IPS DF 6.9 (cell line): ENCODE results near the gene PUM1.

Source experiments
- DNase-seq: peaks from one replicate; pipeline ENCODE4 v3.0.0-alpha.2; 2013; ENCODE audit warnings: low read depth, low spot score
- H3K27ac ChIP-seq: one replicate; pipeline ENCODE4 v1.5.1; 2013; ENCODE audit warnings: low read length, control low read depth
- H3K27me3 ChIP-seq: 2 replicates; pipeline ENCODE4 v1.6.1; 2013; ENCODE audit warnings: mild to moderate bottlenecking, low read length; ENCODE audit not compliant: control insufficient read depth, insufficient read depth
- H3K36me3 ChIP-seq: 2 replicates; pipeline ENCODE4 v1.6.1; 2013; ENCODE audit warnings: low read length; ENCODE audit not compliant: control insufficient read depth, insufficient read depth
- H3K4me1 ChIP-seq: 2 replicates; pipeline ENCODE4 v1.6.1; 2013; ENCODE audit warnings: low read length; ENCODE audit not compliant: control insufficient read depth, insufficient read depth
- H3K4me3 ChIP-seq: 2 replicates; pipeline ENCODE4 v1.5.1; 2013; ENCODE audit warnings: mild to moderate bottlenecking, low read length
- H3K9me3 ChIP-seq: 2 replicates; pipeline ENCODE4 v1.6.1; 2013; ENCODE audit warnings: low read length, inconsistent platforms; ENCODE audit not compliant: control insufficient read depth, insufficient read depth
- WGBS: extraction: QIAGEN DNeasy Blood & Tissue Kit; methylation state at CpG from one replicate; pipeline ENCODE4 v1.1.7; 2013; ENCODE audit warnings: mixed read lengths, missing lambda C conversion rate; ENCODE audit not compliant: insufficient read length, insufficient coverage; 5-methylcytosine and 5-hydroxymethylcytosine counted together

The PUM1 gene

DNA sequence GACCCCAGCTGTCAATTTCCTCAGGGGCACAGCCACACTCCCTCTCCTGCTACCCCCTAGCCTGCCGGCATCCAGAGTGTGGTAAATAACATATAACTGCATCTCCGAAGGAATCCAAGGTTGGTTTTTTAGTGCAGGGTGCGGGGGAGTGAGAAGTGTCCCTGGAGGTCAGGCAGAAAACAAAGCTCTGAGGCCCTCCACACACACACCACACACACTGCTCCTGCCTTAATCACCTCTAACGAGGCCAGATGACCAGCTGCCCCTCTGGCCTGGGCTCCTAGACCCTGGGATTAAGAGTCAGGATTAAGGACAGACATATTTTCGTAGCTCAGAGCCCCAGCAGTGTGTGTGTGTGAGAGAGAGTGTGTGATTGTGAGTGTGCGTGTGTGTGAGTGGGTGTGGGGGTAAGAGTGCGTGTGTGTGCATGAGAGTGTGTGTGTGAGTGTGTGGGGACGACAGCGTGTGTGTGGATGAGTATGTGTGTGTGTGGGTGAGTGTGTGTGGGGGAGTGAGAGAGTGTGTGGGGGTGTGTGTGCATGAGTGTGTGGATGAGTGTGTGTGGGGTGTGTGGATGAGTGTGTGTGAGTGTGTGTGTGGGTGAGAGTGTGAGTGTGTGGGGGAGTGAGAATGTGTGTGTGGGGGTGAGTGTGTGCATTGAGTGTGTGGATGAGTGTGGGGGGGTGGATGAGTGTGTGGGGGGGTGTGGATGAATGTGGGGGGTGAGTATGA lies 171.6 kb downstream of the PUM1 start:
- Histone ChIP-seq H3K27ac (no peak overlapping the region), H3K36me3 (peaks cover 2% of the 10 kb centered on the region; the same call in 1 of the 2 replicates), H3K4me3 (no peak overlapping the region), H3K27me3 (no peaks in the 10 kb centered on the region), H3K9me3 (no peaks in the 10 kb centered on the region), H3K4me1 (0 out of 2 replicates have a peak, but pooled peaks cover 2% of the 10 kb centered on the region)
- WGBS, result 100% methylated on average over 4 of the region's 9 CpGs
- no peak for DNase-seq

DNA sequence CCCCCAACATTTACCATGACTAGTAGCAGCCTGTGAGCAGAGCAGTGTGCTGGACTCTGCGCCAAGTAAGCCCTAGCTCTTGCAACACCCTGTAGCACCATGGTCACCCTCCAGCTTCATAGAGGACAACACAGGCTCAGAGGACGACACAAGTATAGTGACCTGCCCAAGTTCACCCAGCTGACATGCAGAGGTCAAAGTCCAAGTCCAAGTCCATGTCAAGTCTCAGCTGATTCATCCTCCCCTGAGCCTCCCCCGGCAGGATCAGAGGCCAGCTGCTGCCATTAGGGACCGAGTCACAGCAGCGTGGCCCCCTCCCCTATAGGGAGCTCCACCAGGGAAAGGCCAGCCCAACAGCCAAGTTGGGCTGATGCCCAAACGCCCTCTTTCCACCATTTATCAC lies 172.8 kb downstream of the PUM1 start:
- Histone ChIP-seq H3K9me3 (no peaks in the 10 kb centered on the region), H3K4me3 (no peak overlapping the region), H3K4me1 (0 out of 2 replicates have a peak, but pooled peaks cover 4% of the 10 kb centered on the region), H3K27me3 (no peaks in the 10 kb centered on the region), H3K36me3 (peaks cover 2% of the 10 kb centered on the region; the same call in 1 of the 2 replicates), H3K27ac (no peak overlapping the region)
- DNase-seq, result no peak
- WGBS, result no CpG with 5 or more reads among the region's 6 CpGs

DNA sequence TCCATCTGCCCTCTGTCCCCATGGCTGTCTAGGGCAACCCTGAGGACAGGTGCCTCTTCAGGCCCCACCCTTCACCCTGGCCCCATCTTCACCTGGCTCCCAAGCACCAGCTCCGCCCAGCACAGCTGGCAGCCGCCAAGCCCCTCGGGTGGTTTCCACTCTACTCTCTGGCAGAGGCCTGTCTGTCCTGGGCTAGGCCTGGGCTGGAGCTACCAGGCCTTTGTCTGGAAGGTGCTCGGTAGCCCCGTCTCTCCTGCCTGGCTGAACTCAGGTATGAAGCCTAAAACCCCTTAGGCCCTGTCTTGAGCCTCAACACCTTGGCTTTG lies 174.3 kb downstream of the PUM1 start:
- peaks cover 7% of the 10 kb centered on the region; the same call in 1 of the 2 replicates for H3K4me1 ChIP-seq
- no peak overlapping the region for H3K4me3 ChIP-seq
- H3K27ac ChIP-seq, result no peak overlapping the region
- DNase-seq, result no peak
- H3K36me3 ChIP-seq, result peaks cover 2% of the 10 kb centered on the region; the same call in 1 of the 2 replicates
- WGBS, result no CpG with 5 or more reads among the region's 5 CpGs
- H3K9me3 ChIP-seq, result no peaks in the 10 kb centered on the region
- no peaks in the 10 kb centered on the region for H3K27me3 ChIP-seq

DNA sequence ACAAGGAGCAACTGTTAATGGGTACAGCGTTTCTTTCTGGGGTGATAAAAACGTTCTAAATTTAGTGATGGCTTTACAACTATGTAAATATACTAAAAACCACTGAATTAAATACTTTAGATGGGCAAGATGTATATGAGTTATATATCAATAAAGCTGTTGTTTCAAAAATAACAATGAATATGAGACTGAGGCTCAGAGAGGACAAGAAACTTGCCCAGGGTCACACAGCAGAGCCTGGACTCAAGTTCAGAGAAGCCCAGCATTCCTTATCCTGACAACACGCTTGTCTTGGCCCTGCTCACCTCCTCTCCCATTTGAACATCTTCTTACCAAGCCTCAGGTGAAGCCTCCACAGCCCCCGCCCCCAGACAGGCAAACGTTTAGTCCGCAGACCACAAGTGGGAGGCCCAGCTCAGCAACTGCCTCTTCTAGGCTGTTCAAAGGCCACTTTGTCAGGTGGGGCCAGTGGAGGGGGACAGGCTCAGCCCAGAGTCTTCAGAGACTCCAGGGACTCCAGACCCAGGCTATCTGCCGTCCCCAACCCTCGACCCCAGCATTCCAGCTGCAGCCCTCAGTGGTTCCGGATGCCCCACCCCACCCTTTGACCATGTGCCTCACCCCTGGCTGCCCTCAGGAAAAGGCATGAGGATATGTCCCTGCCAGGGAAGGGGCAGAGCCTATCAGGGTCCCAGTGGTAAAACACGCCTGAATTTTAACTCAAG lies 174.9 kb downstream of the PUM1 start:
- DNase-seq, result no peak
- Histone ChIP-seq H3K27me3 (no peaks in the 10 kb centered on the region), H3K27ac (no peak overlapping the region), H3K4me1 (peaks cover 8% of the 10 kb centered on the region; the same call in 1 of the 2 replicates), H3K9me3 (no peaks in the 10 kb centered on the region), H3K4me3 (no peak overlapping the region), H3K36me3 (peaks cover 2% of the 10 kb centered on the region; the same call in 1 of the 2 replicates)
- WGBS, result no CpG with 5 or more reads among the region's 10 CpGs

GRCh38 chr1:30889511-30889910 lies 176.0 kb downstream of the PUM1 start:
- no peak for DNase-seq
- H3K4me1 ChIP-seq, result peaks cover 8% of the 10 kb centered on the region; the same call in 1 of the 2 replicates
- H3K36me3 ChIP-seq, result peaks cover under 1% of the 10 kb centered on the region; the same call in 1 of the 2 replicates
- no peaks in the 10 kb centered on the region for H3K9me3 ChIP-seq
- no peak overlapping the region for H3K4me3 ChIP-seq
- no peaks in the 10 kb centered on the region for H3K27me3 ChIP-seq
- WGBS, result no CpG with 5 or more reads among the region's 5 CpGs
- no peak overlapping the region for H3K27ac ChIP-seq

DNA sequence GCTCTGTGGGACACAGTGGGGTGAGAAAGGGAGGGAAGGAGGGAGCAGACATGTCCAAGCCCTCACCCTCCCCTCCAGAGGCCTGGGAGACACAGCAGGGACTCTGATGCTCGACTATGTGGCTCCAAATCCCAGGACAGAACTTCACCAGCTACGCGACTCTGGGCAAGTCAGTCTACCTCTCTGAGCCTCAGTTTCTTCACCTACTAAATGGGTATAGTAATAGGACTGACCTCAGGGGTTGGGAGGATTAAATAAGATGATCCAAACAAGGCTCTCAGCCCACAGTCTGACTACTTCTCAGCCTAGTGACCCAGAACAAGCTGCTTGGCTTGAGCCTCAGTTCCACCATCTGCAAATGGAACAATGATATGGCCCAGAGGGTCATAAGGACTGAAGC lies 176.5 kb downstream of the PUM1 start:
- no peak for DNase-seq
- Histone ChIP-seq H3K9me3 (no peaks in the 10 kb centered on the region), H3K27ac (no peak overlapping the region), H3K4me3 (no peak overlapping the region), H3K4me1 (peaks cover 8% of the 10 kb centered on the region; the same call in 1 of the 2 replicates), H3K36me3 (no peaks in the 10 kb centered on the region), H3K27me3 (no peaks in the 10 kb centered on the region)
- WGBS, result no CpG with 5 or more reads among the region's 3 CpGs

DNA sequence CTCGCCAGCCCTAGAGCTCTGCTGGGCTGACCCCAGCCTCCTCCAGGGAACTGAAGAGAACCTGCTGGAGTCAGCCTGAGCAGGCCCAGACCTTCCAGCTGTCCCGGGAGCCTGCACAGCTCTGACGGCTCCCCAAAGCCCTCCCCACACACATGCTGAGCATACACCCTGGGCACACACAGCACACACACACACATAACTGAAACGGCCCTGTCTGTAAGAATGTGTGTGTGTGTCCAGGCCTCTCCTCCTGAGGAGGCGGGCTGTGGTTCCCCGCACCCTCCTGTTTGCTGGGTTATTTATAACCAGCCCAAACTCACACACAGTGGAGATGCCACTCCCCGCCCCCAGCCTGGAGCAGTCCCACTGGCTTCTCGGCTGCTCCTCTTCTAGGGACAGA lies 177.1 kb downstream of the PUM1 start:
- WGBS, result no CpG with 5 or more reads among the region's 8 CpGs

DNA sequence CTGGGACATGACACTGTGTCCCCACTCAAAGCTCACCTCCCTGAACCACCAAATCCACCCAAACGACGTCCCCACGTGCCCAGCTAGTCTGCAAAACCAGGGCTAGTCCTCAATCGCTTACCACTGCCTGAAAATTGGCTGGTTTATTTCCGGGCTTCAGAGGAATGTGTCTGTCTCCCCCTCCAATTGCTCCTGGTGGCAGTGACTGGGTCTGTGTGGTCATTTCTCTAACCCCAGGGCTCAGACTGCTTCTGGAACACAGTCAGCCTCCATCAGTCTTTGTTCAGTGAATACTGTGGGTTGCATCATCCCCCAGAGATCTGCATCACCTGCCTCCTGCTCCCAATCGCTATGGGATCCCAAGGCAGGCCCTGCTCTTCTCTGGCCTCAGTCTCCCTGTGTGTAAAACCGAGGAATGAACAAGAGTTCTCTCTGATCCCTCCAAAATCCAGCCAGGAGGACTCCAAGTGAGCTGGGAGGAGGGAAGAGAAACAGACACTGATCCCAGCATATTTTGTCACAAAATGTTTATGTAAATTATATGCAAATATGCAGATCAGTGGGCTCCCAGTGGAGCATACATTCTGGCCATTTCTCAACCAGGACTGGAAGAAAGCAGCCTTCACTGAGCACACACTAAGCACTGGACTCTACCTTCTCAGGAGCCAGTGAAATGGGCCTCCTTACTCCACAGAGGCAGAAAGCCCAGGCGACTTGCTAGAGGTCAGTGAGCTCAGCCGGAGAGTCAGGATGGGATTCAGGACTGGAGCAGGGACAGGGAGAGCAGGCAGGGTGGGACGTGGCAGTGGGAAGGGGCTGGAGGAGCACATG lies 177.8 kb downstream of the PUM1 start:
- Histone ChIP-seq H3K27ac (no peak overlapping the region), H3K9me3 (no peaks in the 10 kb centered on the region), H3K4me3 (no peak overlapping the region), H3K4me1 (peaks cover 8% of the 10 kb centered on the region; the same call in 1 of the 2 replicates), H3K27me3 (no peaks in the 10 kb centered on the region), H3K36me3 (no peaks in the 10 kb centered on the region)
- WGBS, result no CpG with 5 or more reads among the region's 10 CpGs
- DNase-seq, result no peak

More for the DNA sequence above, 177.1 kb downstream of the PUM1 start:
- Histone ChIP-seq H3K27me3 (no peaks in the 10 kb centered on the region), H3K36me3 (no peaks in the 10 kb centered on the region), H3K9me3 (no peaks in the 10 kb centered on the region), H3K4me3 (no peak overlapping the region), H3K27ac (no peak overlapping the region), H3K4me1 (peaks cover 8% of the 10 kb centered on the region; the same call in 1 of the 2 replicates)
- DNase-seq, result no peak

GRCh38 chr1:30886710-30887428 lies 178.6 kb downstream of the PUM1 start:
- no CpG with 5 or more reads among the region's 12 CpGs for WGBS
- DNase-seq, result no peak
- Histone ChIP-seq H3K4me3 (no peak overlapping the region), H3K27me3 (no peaks in the 10 kb centered on the region), H3K27ac (no peak overlapping the region), H3K36me3 (no peaks in the 10 kb centered on the region), H3K9me3 (no peaks in the 10 kb centered on the region), H3K4me1 (peaks cover 8% of the 10 kb centered on the region; the same call in 1 of the 2 replicates)
